Tibial artery (tissue), 4 donors: ENCODE measurements around the gene HABP2.

ENCODE experiments used
- DNase-seq, 2 donors: peaks; one replicate each; pipeline ENCODE4 v3.0.0-alpha.2; 2019
- H3K27ac ChIP-seq, 2 donors: fragments of 200-600 bp; sonication (generic) in 1 of 2; 1 replicate in 1 of 2; 2 replicates in 1 of 2; pipeline ENCODE4 v1.5.1; 2018 to 2019; ENCODE audit warnings: mild to moderate bottlenecking in 1 of 2
- H3K27me3 ChIP-seq, 2 donors: fragments of 200-600 bp; sonication (generic) in 1 of 2; one replicate each; pipeline versions ENCODE4 v1.5.1 to v1.6.0; 2016 to 2019
- H3K36me3 ChIP-seq, 3 donors: fragments of 200-600 bp; sonication (generic) in 2 of 3; one replicate each; pipeline ENCODE4 v1.5.1; 2016 to 2019; ENCODE audit warnings: mild to moderate bottlenecking in 2 of 3
- H3K4me1 ChIP-seq, 4 donors: fragments of 200-600 bp; sonication (generic) in 2 of 4; 1 replicate in 3 of 4; 2 replicates in 1 of 4; pipeline ENCODE4 v1.5.1; 2016 to 2019
- H3K4me3 ChIP-seq, 2 donors: fragments of 200-600 bp; sonication (generic) in 1 of 2; 1 replicate in 1 of 2; 2 replicates in 1 of 2; pipeline ENCODE4 v1.5.1; 2018 to 2019; ENCODE audit warnings: mild to moderate bottlenecking in 2 of 2
- H3K9me3 ChIP-seq, 3 donors: fragments of 200-600 bp; sonication (generic) in 1 of 3; one replicate each; pipeline ENCODE4 v1.5.1; 2016 to 2019
- CTCF ChIP-seq, 2 experiments: fragments of 200-600 bp in 1 of 2; fragments of 450-650 bp in 1 of 2; IDR thresholded peaks; one replicate each; pipeline ENCODE4 v1.5.1; 2017 to 2019; ENCODE audit warnings: antibody characterized with exemption in 2 of 2, mild to moderate bottlenecking in 1 of 2, moderate library complexity in 1 of 2
- intact Hi-C: fragments of 100-400 bp; cut with DNase I; formaldehyde crosslinking; loops from one replicate; pipeline ENCODE4 v1.15.0; 2023; ENCODE audit warnings: low total_unique reads

The HABP2 gene

DNA sequence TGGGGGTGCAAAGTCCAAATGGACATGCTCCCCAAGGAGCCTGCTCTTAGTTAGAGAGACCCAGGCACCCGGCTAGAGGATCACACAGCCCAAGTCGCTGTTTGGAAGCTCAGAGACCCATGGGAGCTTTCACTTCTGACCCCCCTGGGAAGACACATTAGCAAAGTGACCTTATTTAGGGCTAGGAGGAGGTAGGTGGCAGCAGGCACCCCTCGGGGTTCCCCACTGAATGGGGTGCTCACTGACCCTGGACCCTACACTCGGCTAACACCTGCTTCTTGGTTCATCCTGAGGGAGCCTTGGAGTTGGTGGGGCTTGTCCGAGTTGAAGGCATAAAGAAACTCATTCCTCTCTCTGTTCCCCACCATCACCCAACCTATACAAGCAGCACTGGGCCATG, 27.1 kb upstream of the HABP2 start:
- Histone ChIP-seq H3K4me1 (peaks cover 0 to 22% (median 9%) of the 10 kb centered on the region in 4 donors), H3K27me3 (no peaks in the 10 kb centered on the region), H3K9me3 (no peaks in the 10 kb centered on the region), H3K27ac (no peak overlapping the region), H3K4me3 (no peak overlapping the region), H3K36me3 (no peaks in the 10 kb centered on the region)
- no peak for DNase-seq
- intact Hi-C loops = loop anchor here (10.0 kb wide), 1 partner anchor 141 kb away; no protein-coding TSS in a partner anchor
- no peak for TF ChIP-seq CTCF (IDR thresholded peaks at IDR 0.05)

DNA sequence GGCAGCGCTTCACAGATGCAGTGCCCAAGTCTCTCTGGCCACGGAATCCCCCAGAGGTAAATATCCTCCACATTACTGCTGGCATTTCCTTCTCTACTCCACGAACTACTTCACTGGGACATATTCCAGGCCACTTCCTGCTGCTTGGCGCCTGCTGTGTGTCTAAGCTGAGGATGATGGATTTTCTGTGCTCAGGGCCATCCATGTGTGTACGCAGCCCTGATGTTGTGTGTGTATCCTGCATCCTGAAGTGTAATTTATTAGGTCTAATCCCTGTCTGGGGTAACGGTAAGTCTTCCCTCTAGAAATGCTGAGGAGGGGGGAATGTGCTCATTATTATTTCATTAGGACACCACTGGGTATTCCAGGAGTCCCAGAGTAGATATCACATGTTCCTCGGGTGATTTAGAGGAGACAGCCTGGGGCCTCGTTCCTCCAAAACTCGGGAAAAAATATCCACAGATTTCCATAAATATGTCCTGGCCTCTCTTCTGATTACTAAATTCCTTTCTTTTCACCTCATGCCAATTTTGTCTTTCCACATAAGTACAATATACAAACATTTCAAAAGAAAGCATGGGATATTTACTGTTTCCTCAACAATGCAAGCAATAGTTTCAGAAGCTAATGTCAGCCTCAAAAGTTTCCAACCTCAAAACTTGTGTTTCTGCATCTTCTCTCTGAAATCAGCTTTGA, 25.5 kb upstream of the HABP2 start:
- intact Hi-C loops = loop anchor here (10.0 kb wide), 1 partner anchor 143 kb away; no protein-coding TSS in a partner anchor
- Histone ChIP-seq H3K9me3 (no peaks in the 10 kb centered on the region), H3K4me1 (peaks cover 0 to 19% (median 5%) of the 10 kb centered on the region in 4 donors), H3K27me3 (no peaks in the 10 kb centered on the region), H3K27ac (no peak overlapping the region), H3K4me3 (no peak overlapping the region), H3K36me3 (no peaks in the 10 kb centered on the region)
- TF ChIP-seq CTCF (IDR thresholded peaks at IDR 0.05) = no peak
- DNase-seq = no peak

- H3K9me3 ChIP-seq = no peaks in the 10 kb centered on the region
- no peak for TF ChIP-seq CTCF (IDR thresholded peaks at IDR 0.05)
- H3K27me3 ChIP-seq = no peaks in the 10 kb centered on the region
- H3K36me3 ChIP-seq = no peaks in the 10 kb centered on the region
- no peak overlapping the region for H3K27ac ChIP-seq
- H3K4me3 ChIP-seq = no peak overlapping the region
- DNase-seq = peak in 1 of 2 donors; percentile 3
- intact Hi-C loops = loop anchor here (10.0 kb wide), 1 partner anchor 144 kb away; no protein-coding TSS in a partner anchor
- H3K4me1 ChIP-seq = peaks cover 0 to 7% (median 3%) of the 10 kb centered on the region in 4 donors
Observed at GRCh38 chr10:113528876-113529275, 24.0 kb upstream of the HABP2 start.

- intact Hi-C loops = loop anchor here (10.0 kb wide), 1 partner anchor 145 kb away; no protein-coding TSS in a partner anchor
- H3K4me1 ChIP-seq = peaks cover 0 to 7% (median under 1%) of the 10 kb centered on the region in 4 donors
- no peak for TF ChIP-seq CTCF (IDR thresholded peaks at IDR 0.05)
- peaks cover 0 to 3% of the 10 kb centered on the region in 2 donors for H3K27me3 ChIP-seq
- no peaks in the 10 kb centered on the region for H3K36me3 ChIP-seq
- H3K27ac ChIP-seq = no peak overlapping the region
- peak in 1 of 2 donors; percentile 28 for DNase-seq
- H3K9me3 ChIP-seq = no peaks in the 10 kb centered on the region
- H3K4me3 ChIP-seq = no peak overlapping the region
Observed at GRCh38 chr10:113529575-113529974, 23.3 kb upstream of the HABP2 start.

DNA sequence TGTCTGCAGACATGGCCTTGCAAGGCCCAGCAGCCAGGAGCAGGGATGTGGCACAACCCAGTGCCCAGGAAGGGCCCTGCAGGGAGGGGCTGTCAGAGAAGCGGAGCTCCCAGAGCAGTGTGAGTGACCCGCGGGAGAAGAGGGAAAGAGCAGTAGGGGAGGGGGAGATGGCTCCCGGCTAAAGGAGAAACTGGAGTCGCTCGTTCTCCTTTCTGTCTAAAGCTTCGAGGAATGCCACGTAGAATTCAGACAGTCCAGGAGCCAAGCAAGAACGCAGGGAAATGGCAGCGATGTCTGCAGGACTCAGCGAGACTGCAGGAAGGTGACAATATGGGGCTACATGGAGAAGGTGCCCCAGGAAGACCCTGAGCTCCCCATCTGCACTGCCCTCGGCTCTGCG, 22.4 kb upstream of the HABP2 start:
- intact Hi-C loops = no loop called here
- Histone ChIP-seq H3K27me3 (peaks cover 0 to 3% of the 10 kb centered on the region in 2 donors), H3K9me3 (no peaks in the 10 kb centered on the region), H3K4me1 (peaks cover 0 to 7% (median 0%) of the 10 kb centered on the region in 4 donors), H3K27ac (no peak overlapping the region), H3K4me3 (no peak overlapping the region), H3K36me3 (no peaks in the 10 kb centered on the region)
- no peak for TF ChIP-seq CTCF (IDR thresholded peaks at IDR 0.05)
- peak in 1 of 2 donors; percentile 25 for DNase-seq
